K562 (cell line): Measurements from ENCODE around the gene VPS4A. TPM values are rescaled to one million over a fixed set of nuclear protein-coding genes. Genes with fewer than 3 reads are reported as not detected.

Experiments used
- ADNP ChIP-seq: fragments of 200-800 bp; sonication (Bioruptor generic); IDR thresholded peaks from 2 replicates; pipeline ENCODE4 v1.6.1; 2016; ENCODE audit warnings: missing genetic modification characterization, missing compliant biosample characterization
- ARHGAP35 ChIP-seq: fragments of 450-650 bp; IDR thresholded peaks from 2 replicates; pipeline ENCODE4 v1.6.1; 2018; ENCODE audit not compliant: partially characterized antibody
- CC2D1A ChIP-seq: fragments of 450-650 bp; IDR thresholded peaks from 2 replicates; pipeline ENCODE4 v1.6.1; 2017; ENCODE audit warnings: mild to moderate bottlenecking
- CEBPG ChIP-seq, 3 experiments: fragments of 200-800 bp in 1 of 3; sonication (Bioruptor generic) in 1 of 3; sonication (generic) in 1 of 3; formaldehyde crosslinking in 1 of 3; IDR thresholded peaks in 2 of 3; conservative IDR thresholded peaks in 1 of 3; 2 replicates each; pipeline versions ENCODE4 v1.6.1 to v1.8.0; 2016 to 2022; ENCODE audit warnings: missing compliant biosample characterization in 2 of 3, missing genetic modification characterization in 2 of 3, mild to moderate bottlenecking in 1 of 3, missing genetic modification reagents in 1 of 3
- E2F1 ChIP-seq: sonication (generic); formaldehyde crosslinking; IDR thresholded peaks from 2 replicates; pipeline ENCODE4 v1.8.1; 2023; ENCODE audit warnings: mild to moderate bottlenecking, missing genetic modification reagents, moderate library complexity
- ERF ChIP-seq: fragments of 450-650 bp; formaldehyde crosslinking; IDR thresholded peaks from 2 replicates; pipeline ENCODE4 v1.4.0; 2020; ENCODE audit warnings: mild to moderate bottlenecking, mixed read lengths
- IRF2 ChIP-seq: sonication (generic); formaldehyde crosslinking; IDR thresholded peaks from 2 replicates; pipeline ENCODE4 v1.8.1; 2022; ENCODE audit warnings: mild to moderate bottlenecking, missing genetic modification reagents
- KDM2B ChIP-seq: fragments of 250-450 bp; sonication (Bioruptor Pico); IDR thresholded peaks from 2 replicates; pipeline ENCODE4 v1.8.0; 2021; ENCODE audit warnings: mild to moderate bottlenecking, moderate library complexity
- NCOR1 ChIP-seq: fragments of 450-650 bp; IDR thresholded peaks from 2 replicates; pipeline ENCODE4 v1.6.1; 2016; ENCODE audit warnings: mild to moderate bottlenecking, moderate library complexity
- NR2C1 ChIP-seq, 2 experiments: fragments of 450-650 bp; IDR thresholded peaks; 2 replicates each; pipeline ENCODE4 v1.6.1; 2017; ENCODE audit warnings: mild to moderate bottlenecking in 2 of 2, antibody characterized with exemption in 1 of 2, inconsistent platforms in 1 of 2, missing compliant biosample characterization in 1 of 2, missing genetic modification characterization in 1 of 2
- PTTG1 ChIP-seq: fragments of 450-650 bp; IDR thresholded peaks from 2 replicates; pipeline ENCODE4 v1.6.1; 2016; ENCODE audit warnings: low read depth, mild to moderate bottlenecking, missing genetic modification characterization, missing compliant biosample characterization
- SIX5 ChIP-seq, 2 experiments: IDR thresholded peaks; 2 replicates each; pipeline ENCODE4 v1.6.1; 2011; ENCODE audit warnings: low read length in 2 of 2, borderline replicate concordance in 1 of 2, low read depth in 1 of 2, mild to moderate bottlenecking in 1 of 2, moderate library complexity in 1 of 2; ENCODE audit not compliant: insufficient read depth in 1 of 2
- WHSC1 ChIP-seq: IDR thresholded peaks from one replicate; pipeline ENCODE4 v1.6.1; 2012; ENCODE audit warnings: low read length, control low read depth, inconsistent platforms
- ZBTB40 ChIP-seq, 2 experiments: fragments of 450-650 bp in 1 of 2; sonication (generic) in 1 of 2; formaldehyde crosslinking in 1 of 2; IDR thresholded peaks; 2 replicates each; pipeline versions ENCODE4 v1.7.1 to v1.9.0; 2016 to 2022; ENCODE audit warnings: inconsistent platforms in 1 of 2, mild to moderate bottlenecking in 1 of 2, missing genetic modification reagents in 1 of 2
- ZKSCAN3 ChIP-seq: fragments of 250-450 bp; sonication (Bioruptor Pico); IDR thresholded peaks from 2 replicates; pipeline ENCODE4 v1.4.0; 2020
- ZNF436 ChIP-seq: fragments of 250-450, 450-650 bp; sonication (Bioruptor Pico); formaldehyde crosslinking; IDR thresholded peaks from 2 replicates; pipeline ENCODE4 v1.7.0; 2020; ENCODE audit warnings: mild to moderate bottlenecking
- polyA plus RNA-seq, 8 experiments: library from polyadenylated mRNA; depleted of rRNA in 4 of 8; stranded (reverse) in 5 of 8; unstranded in 3 of 8; fragments of >200 nt; fragmentation: Nextera tagmentation in 2 of 8; fragmentation: Illumina TruSeq in 1 of 8; extraction: Ambion mirVana in 2 of 8; extraction: Trizol in 1 of 8; gene quantifications; 2 replicates each; pipeline versions ENCODE4 v1.2.1 to v1.2.3, GENCODE V29; 2011 to 2014; ENCODE audit warnings: inconsistent platforms in 1 of 8, missing spikeins in 1 of 8
- total RNA-seq, 7 experiments: library from RNA; depleted of rRNA in 6 of 7; stranded (reverse); fragments of >200 nt in 6 of 7; fragmentation: Illumina TruSeq in 2 of 7; extraction: Trizol in 2 of 7; gene quantifications; 2 replicates each; pipeline versions ENCODE4 v1.2.1 to v1.2.3, GENCODE V29; 2011 to 2021; ENCODE audit warnings: low replicate concordance in 1 of 7

Gene VPS4A
- total and polyA plus RNA-seq, 9 of the 15 experiments (the other 6 are each of a cell fraction or from before 2014, with no cell fraction given) = 7.6 to 45.4 (median 29.9) TPM

DNA sequence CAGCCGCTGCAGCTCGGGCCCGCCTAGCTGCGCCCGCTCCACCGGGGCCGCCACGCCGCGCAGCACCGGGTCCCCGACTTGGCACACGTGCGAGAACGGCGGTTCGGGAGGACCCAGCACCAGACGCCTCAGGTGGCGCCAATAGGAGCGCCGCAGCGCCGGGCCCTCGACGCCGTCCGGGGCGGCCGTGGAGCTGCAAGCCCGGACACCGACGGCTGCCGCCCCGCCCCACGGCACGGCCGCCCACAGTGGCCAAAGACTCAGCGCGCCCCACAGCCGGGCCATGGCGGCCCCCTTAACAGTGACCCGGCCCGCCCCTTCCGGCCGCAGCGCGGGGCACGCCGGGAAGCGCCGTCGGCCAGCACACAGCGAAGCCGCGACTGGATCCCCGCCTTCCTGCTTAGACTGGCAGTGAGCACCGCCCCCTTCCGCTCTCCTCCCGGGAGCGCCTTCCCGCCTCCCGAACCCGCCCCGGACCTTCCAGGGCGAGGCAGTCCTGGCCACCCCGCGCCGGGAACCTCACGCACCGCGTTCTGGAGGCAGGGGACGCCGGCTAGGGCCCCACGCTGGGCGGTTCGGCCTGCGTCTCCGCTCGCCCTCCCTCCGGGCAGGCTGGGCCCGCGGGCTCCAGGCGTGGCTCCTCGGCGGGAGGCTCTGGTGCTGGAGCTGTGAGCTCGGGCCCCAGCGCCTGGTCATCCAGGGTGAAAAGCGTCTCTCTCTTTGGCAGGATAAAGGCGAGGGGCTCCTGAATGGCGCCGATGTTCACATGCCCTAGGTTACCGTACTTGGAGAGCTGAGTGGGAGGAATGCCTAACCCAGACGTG is 19.3 kb downstream of the VPS4A start, which contains the start of gene PDF (continued):
- TF ChIP-seq CEBPG (CRISPR knock-in tag; IDR thresholded peaks at IDR 0.05) = no peak; the same call in 1 of the 2 replicates
- TF ChIP-seq CEBPG (tag; conservative IDR thresholded peaks at IDR 0.05 in 1 of 2, IDR thresholded peaks at IDR 0.05 in 1 of 2) = no peak
- no peak for TF ChIP-seq WHSC1
- no peak for TF ChIP-seq CC2D1A
- TF ChIP-seq PTTG1 (tag) = no peak
- no peak for TF ChIP-seq ARHGAP35
- TF ChIP-seq ZNF436 = no peak
- TF ChIP-seq ERF (CRISPR knock-in tag) = peak; percentile 96
- TF ChIP-seq ADNP (tag) = no peak
- TF ChIP-seq NR2C1 (IDR thresholded peaks at IDR 0.05) = no peak
- no peak for TF ChIP-seq NR2C1 (tag; IDR thresholded peaks at IDR 0.05)
- TF ChIP-seq IRF2 (CRISPR knock-in tag) = peak; percentile 61; the same call in 1 of the 2 replicates
- TF ChIP-seq SIX5 (IDR thresholded peaks at IDR 0.05; ENCODE audit: borderline replicate concordance in 1 of 2, insufficient read depth in 1 of 2, low read depth in 1 of 2, low read length in 2 of 2) = no peak
- peak; percentile 88 for TF ChIP-seq E2F1
- no peak for TF ChIP-seq ZKSCAN3 (CRISPR knock-in tag)
- no peak for TF ChIP-seq KDM2B (CRISPR knock-in tag)
- TF ChIP-seq NCOR1 = no peak
- TF ChIP-seq ZBTB40 (IDR thresholded peaks at IDR 0.05) = peak; percentile 85
- no peak for TF ChIP-seq ZBTB40 (CRISPR knock-in tag; IDR thresholded peaks at IDR 0.05)
